LHCN-M2 (cell line): Measurements from ENCODE around the gene SLC37A4. TPM values are rescaled to one million over a fixed set of nuclear protein-coding genes. Genes with fewer than 3 reads are reported as not detected.

Experiments used
- DNase-seq: peaks from one replicate; pipeline ENCODE4 v3.0.0-alpha.2; 2012; ENCODE audit warnings: low read depth
- total RNA-seq: library from RNA; depleted of rRNA; stranded (reverse); fragments of >200 nt; gene quantifications from 2 replicates; pipeline ENCODE4 v1.2.3, GENCODE V29; 2014; rRNA removed

SLC37A4 gene
- total RNA-seq, 1 experiment from 2014 or later: 21.5 TPM

GRCh38 chr11:118979434-118979833, 51.2 kb downstream of the SLC37A4 start:
- no peak for DNase-seq

GRCh38 chr11:118975771-118976709, 54.6 kb downstream of the SLC37A4 start:
- peak; percentile 22 for DNase-seq

Other genes with a start within 250 kb of the SLC37A4 start
- 71.0 and 86.1 TPM in 2 replicates for gene DDX6, start 239.7 kb downstream of the SLC37A4 start, total RNA-seq
- not detected in 2 replicates for gene CXCR5, start 147.0 kb downstream of the SLC37A4 start, total RNA-seq
- 7.4 and 10.3 TPM in 2 replicates for gene BCL9L, start 105.0 kb downstream of the SLC37A4 start, total RNA-seq
- gene UPK2, start 74.6 kb downstream of the SLC37A4 start, total RNA-seq: not detected in 2 replicates
- gene FOXR1, start 59.1 kb downstream of the SLC37A4 start, total RNA-seq: not detected in 2 replicates
- gene CENATAC, start 32.7 kb downstream of the SLC37A4 start, total RNA-seq: 15.3 and 20.1 TPM in 2 replicates
- 627 and 1,078 TPM in 2 replicates for gene RPS25, start 12.5 kb downstream of the SLC37A4 start, total RNA-seq
- gene TRAPPC4, start 12.1 kb downstream of the SLC37A4 start, total RNA-seq: 72.8 and 82.6 TPM in 2 replicates
- 96.4 and 124 TPM in 2 replicates for gene HYOU1, start 26.3 kb upstream of the SLC37A4 start, total RNA-seq
- 22.3 and 25.1 TPM in 2 replicates for gene VPS11, start 36.9 kb upstream of the SLC37A4 start, total RNA-seq
- gene HMBS, start 54.0 kb upstream of the SLC37A4 start, total RNA-seq: 10.4 and 13.4 TPM in 2 replicates
- 38.9 and 51.5 TPM in 2 replicates for gene DPAGT1, start 71.0 kb upstream of the SLC37A4 start, total RNA-seq
- 7.6 and 9.3 TPM in 2 replicates for gene C2CD2L, start 76.5 kb upstream of the SLC37A4 start, total RNA-seq
- 9.0 and 11.1 TPM in 2 replicates for gene HINFP, start 90.7 kb upstream of the SLC37A4 start, total RNA-seq
- gene ABCG4, start 118.2 kb upstream of the SLC37A4 start, total RNA-seq: 0.06 TPM in 2 replicates
- 8.7 and 9.4 TPM in 2 replicates for gene NLRX1, start 137.8 kb upstream of the SLC37A4 start, total RNA-seq
- gene NHERF4, start 154.6 kb upstream of the SLC37A4 start, total RNA-seq: not detected in 2 replicates
- 18.1 and 18.3 TPM in 2 replicates for gene CBL, start 175.5 kb upstream of the SLC37A4 start, total RNA-seq